Mucosa of descending colon (tissue), 3 donors: ENCODE results near the gene HDAC4. TPM values are rescaled to one million over a fixed set of nuclear protein-coding genes. Genes with fewer than 3 reads are reported as not detected.
A peak's percentile ranks its signal among the peaks of the same experiment; 100 is the strongest.

Experiments
- ATAC-seq: fragments of 200-7000 bp; cut with Tn5 transposase; one replicate; pipeline ENCODE4 v1.9.1; 2020; ENCODE audit warnings: mild to moderate bottlenecking, moderate library complexity
- DNase-seq, 3 donors: peaks; one replicate each; pipeline ENCODE4 v3.0.0-alpha.2; 2020
- H3K36me3 ChIP-seq: fragments of 200-600 bp; one replicate; pipeline ENCODE4 v1.8.0; 2021; ENCODE audit warnings: low read depth, mild to moderate bottlenecking
- H3K4me1 ChIP-seq: fragments of 200-600 bp; one replicate; pipeline ENCODE4 v1.8.0; 2021; ENCODE audit warnings: low read depth, mild to moderate bottlenecking
- H3K4me3 ChIP-seq: fragments of 200-600 bp; one replicate; pipeline ENCODE4 v1.8.0; 2021; ENCODE audit warnings: mild to moderate bottlenecking
- H3K9me3 ChIP-seq: fragments of 200-600 bp; one replicate; pipeline ENCODE4 v1.8.0; 2021; ENCODE audit warnings: mild to moderate bottlenecking
- CTCF ChIP-seq: fragments of 200-600 bp; IDR thresholded peaks from one replicate; pipeline ENCODE4 v1.8.0; 2022; ENCODE audit warnings: antibody characterized with exemption, mild to moderate bottlenecking
- intact Hi-C, 2 donors: fragments of 100-400 bp; cut with DNase I in 1 of 2; cut with micrococcal nuclease in 1 of 2; formaldehyde crosslinking; loops; one replicate each; pipeline versions ENCODE4 v1.11.0 to v1.11.1; 2022; cut with DNase I, micrococcal nuclease
- total RNA-seq, 3 donors: library from RNA; stranded (reverse); fragmentation: NEBNext Ultra II Directional in 2 of 3; extraction: Animal tissue kit (Norgen Biotek cat#: 25700) in 2 of 3; gene quantifications; one replicate each; pipeline versions ENCODE4 v1.2.1 to v1.2.4, GENCODE V29; 2021 to 2023
- donor health status: DM: no; HTN: no; CAD: no; lungs with moderate emphysema.
- donor health status: DM: no; HTN: no; CAD: no.
- donor health status: DM: no; HTN: yes; CAD: no.

The HDAC4 gene
- total RNA-seq, 3 donors from 2014 or later, result 41.4 to 147 (median 44.0) TPM

- intact Hi-C loops, result no loop called here
- DNase-seq (no peak), ATAC-seq (no peak)
- no peak overlapping the region for H3K4me3 ChIP-seq
- H3K36me3 ChIP-seq, result no peaks in the 10 kb centered on the region
- TF ChIP-seq CTCF, result no peak
- H3K4me1 ChIP-seq, result no peaks in the 10 kb centered on the region
- no peaks in the 10 kb centered on the region for H3K9me3 ChIP-seq
These were observed 45.7 kb downstream of the HDAC4 start for GRCh38 chr2:239355139-239355538.

GRCh38 chr2:239354791-239355136 is 46.1 kb downstream of the HDAC4 start:
- DNase-seq (no peak), ATAC-seq (no peak)
- Histone ChIP-seq H3K4me3 (no peak overlapping the region), H3K36me3 (no peaks in the 10 kb centered on the region), H3K9me3 (no peaks in the 10 kb centered on the region), H3K4me1 (peaks cover 1% of the 10 kb centered on the region)
- intact Hi-C loops, result no loop called here
- no peak for TF ChIP-seq CTCF

- peaks cover 6% of the 10 kb centered on the region for H3K4me1 ChIP-seq
- no peaks in the 10 kb centered on the region for H3K9me3 ChIP-seq
- H3K36me3 ChIP-seq, result no peaks in the 10 kb centered on the region
- no peak for TF ChIP-seq CTCF
- no peak overlapping the region for H3K4me3 ChIP-seq
- DNase-seq (no peak), ATAC-seq (no peak)
- intact Hi-C loops, result no loop called here
These were observed 46.6 kb downstream of the HDAC4 start for GRCh38 chr2:239354132-239354790.

- no peak for ATAC-seq
- DNase-seq, result no peak
- Histone ChIP-seq H3K36me3 (no peaks in the 10 kb centered on the region), H3K4me1 (peaks cover 12% of the 10 kb centered on the region), H3K4me3 (no peak overlapping the region), H3K9me3 (no peaks in the 10 kb centered on the region)
- TF ChIP-seq CTCF, result no peak
- intact Hi-C loops, result no loop called here
These were observed 47.1 kb downstream of the HDAC4 start for GRCh38 chr2:239353692-239354091.

- ATAC-seq (no peak), DNase-seq (peak in 1 of 3 donors; percentile 12)
- no peak for TF ChIP-seq CTCF
- intact Hi-C loops, result no loop called here
- no peaks in the 10 kb centered on the region for H3K9me3 ChIP-seq
- no peak overlapping the region for H3K4me3 ChIP-seq
- peaks cover 19% of the 10 kb centered on the region for H3K4me1 ChIP-seq
- no peaks in the 10 kb centered on the region for H3K36me3 ChIP-seq
These were observed 49.1 kb downstream of the HDAC4 start for GRCh38 chr2:239351687-239352086.
